AG04449 (cell line): ENCODE results near the gene CNNM4.

Experiments used
- CTCF ChIA-PET: fragments of 350-600 bp; formaldehyde crosslinking; extraction: SDS; loops from one replicate; lab custom pipeline; 2021; ENCODE audit warnings: antibody characterized with exemption; lab: Yijun Ruan, JAX
- POLR2A ChIA-PET: fragments of 400-600, 350-600 bp; formaldehyde crosslinking; extraction: SDS; loops from one replicate; lab custom pipeline; 2020; ENCODE audit warnings: antibody characterized with exemption, inconsistent platforms; lab: Yijun Ruan, JAX
- DNase-seq: peaks from one replicate; pipeline ENCODE4 v3.0.0-alpha.2; 2010; ENCODE audit warnings: low read depth, low spot score
- H3K4me3 ChIP-seq: 2 replicates; pipeline ENCODE4 v1.5.1; 2011; ENCODE audit warnings: low read depth, mild to moderate bottlenecking, control low read depth, low read length
- TF ChIP-seq, protein P1 (sequence below): IDR thresholded peaks from one replicate; pipeline ENCODE4 v1.5.1; 2011; ENCODE audit warnings: mild to moderate bottlenecking, moderate library complexity, low read length, control low read depth, inconsistent platforms; ENCODE audit not compliant: insufficient read depth; ENCODE audit errors: missing control alignments

Gene CNNM4

DNA sequence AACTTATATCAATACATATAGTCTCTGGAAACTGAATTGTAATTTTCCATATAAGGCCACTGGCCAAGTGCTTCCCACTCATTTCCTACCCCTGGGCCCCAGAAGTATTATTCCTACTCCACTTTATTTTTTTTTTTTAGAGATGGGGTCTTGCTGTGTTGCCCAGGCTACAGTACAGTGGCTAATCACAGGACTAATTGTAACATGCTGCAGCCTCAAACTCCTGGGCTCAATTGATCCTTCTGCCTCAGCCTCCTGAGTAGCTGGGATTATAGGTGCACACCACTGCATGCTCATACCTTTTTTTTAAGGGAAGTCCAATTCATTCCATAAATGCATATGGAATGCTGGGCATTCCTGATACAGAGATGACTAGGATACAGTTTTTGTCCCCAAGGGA lies 6.4 kb upstream of the CNNM4 start:
- ChIA-PET CTCF (no interaction called here), POLR2A (no interaction called here)
- DNase-seq = no peak
- TF ChIP-seq, protein P1, sequence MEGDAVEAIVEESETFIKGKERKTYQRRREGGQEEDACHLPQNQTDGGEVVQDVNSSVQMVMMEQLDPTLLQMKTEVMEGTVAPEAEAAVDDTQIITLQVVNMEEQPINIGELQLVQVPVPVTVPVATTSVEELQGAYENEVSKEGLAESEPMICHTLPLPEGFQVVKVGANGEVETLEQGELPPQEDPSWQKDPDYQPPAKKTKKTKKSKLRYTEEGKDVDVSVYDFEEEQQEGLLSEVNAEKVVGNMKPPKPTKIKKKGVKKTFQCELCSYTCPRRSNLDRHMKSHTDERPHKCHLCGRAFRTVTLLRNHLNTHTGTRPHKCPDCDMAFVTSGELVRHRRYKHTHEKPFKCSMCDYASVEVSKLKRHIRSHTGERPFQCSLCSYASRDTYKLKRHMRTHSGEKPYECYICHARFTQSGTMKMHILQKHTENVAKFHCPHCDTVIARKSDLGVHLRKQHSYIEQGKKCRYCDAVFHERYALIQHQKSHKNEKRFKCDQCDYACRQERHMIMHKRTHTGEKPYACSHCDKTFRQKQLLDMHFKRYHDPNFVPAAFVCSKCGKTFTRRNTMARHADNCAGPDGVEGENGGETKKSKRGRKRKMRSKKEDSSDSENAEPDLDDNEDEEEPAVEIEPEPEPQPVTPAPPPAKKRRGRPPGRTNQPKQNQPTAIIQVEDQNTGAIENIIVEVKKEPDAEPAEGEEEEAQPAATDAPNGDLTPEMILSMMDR = no peak
- H3K4me3 ChIP-seq = no peak overlapping the region

DNA sequence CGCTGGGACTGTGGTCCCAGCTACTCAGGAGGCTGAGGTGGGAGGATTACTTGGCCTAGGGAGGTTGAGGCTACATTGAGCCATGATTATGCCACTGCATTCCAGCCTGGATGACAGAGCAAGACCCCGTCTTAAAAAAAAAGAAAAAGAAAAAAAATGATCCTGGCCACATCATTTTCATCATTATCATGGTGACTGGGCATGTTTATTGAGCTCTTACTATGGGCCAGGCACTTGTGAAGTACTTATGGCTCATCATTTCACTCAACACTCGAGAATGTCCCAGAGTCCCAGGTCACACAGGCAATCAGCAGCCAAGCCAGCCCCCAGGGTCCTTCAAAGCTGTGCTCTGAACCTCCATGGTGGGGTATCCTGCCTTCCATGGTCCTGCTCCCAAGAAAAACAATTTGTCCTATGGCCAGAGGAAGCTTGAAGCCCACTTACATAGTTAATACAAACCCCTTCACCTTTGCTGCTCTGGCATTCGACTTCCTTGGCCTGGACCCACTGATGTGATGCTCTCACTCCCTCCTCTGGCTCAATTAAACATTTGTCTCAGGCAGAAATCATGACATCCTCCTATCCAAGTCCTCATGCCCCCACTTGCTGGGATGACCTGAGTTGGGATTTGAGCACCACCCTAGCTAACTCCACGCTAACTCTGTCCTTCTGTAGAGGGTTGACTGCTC lies 3.8 kb upstream of the CNNM4 start:
- CTCF ChIA-PET = interaction anchor here (0.7 to 1.4 kb wide), 3 partner anchors 10 to 102 kb away, joined by 3 to 6 read pairs (median 3); no protein-coding TSS in a partner anchor
- no peak for DNase-seq

DNA sequence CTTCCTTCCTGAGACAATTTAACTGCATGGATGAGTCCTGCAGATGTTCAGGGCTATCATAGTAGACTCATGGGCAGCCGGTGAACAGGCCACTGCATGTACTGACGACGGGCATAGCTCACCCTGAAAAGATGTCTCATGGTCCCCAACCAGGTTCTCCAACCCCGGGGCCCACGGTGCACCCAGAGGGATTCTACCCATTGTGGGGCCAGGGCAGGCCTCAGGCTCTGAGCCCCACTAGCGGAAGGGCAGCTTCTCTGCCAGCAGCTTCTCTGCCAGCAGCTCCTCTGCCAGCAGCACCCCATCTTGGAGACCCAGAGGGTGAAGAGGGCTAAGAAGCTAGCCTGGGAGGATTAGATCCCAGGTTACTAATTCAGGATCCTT lies 3.2 kb upstream of the CNNM4 start:
- TF ChIP-seq, protein P1 = no peak
- CTCF ChIA-PET = interaction anchor here (0.7 to 1.6 kb wide), 3 partner anchors 60 to 203 kb away, joined by 3 to 6 read pairs (median 4); no protein-coding TSS in a partner anchor
- POLR2A ChIA-PET = no interaction called here
- no peak for DNase-seq
- no peak overlapping the region for H3K4me3 ChIP-seq

More for the DNA sequence above, 3.8 kb upstream of the CNNM4 start:
- no peak overlapping the region for H3K4me3 ChIP-seq
- TF ChIP-seq, protein P1 = no peak
- POLR2A ChIA-PET = no interaction called here

DNA sequence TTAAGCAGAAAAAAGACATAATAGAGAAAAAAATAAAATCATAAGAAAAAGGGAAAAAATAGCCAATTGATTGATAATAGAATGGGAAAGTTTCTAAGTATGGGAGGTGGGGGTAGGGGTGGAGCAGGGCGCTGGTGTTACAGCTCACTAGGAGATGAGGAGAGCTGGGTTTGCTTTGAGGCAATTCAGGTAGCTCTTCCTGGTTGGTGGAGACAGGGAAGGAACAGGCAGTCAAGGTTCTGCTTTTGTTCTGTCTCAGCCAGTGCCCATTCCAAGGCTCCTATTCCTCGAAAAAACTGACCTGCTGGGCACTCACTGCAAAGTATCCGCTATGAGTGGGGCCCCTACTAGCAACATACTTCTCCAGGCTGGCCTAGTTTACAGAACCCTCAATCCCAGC lies 1.7 kb upstream of the CNNM4 start:
- DNase-seq = no peak
- H3K4me3 ChIP-seq = no peak overlapping the region
- ChIA-PET CTCF (interaction anchor here (0.8 to 1.6 kb wide), 3 partner anchors 9 to 353 kb away, joined by 4 read pairs; no protein-coding TSS in a partner anchor), POLR2A (no interaction called here)
- TF ChIP-seq, protein P1 = no peak

DNA sequence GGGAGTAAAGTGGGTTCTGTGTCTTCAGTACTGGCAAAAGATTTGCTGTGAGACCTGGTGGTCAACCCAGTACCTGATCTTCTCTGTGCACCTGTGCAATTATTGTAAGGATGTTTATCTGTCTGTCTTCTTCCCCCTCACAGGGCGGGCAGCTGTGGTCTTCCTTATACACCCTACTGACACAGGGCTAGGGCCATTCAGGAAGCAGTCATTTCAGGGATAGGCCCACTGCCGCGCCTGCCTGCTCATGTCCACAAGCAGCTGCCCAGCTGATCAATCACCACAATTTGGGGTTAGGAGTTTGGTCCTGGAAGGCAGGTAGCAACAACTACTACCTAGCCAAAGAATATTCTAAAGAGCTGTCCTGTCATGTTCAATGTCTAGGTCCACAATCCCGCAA lies 1.2 kb upstream of the CNNM4 start:
- ChIA-PET POLR2A (no interaction called here), CTCF (interaction anchor here (0.6 to 6.9 kb wide), 6 partner anchors 14 to 352 kb away, joined by 3 to 94 read pairs (median 4); no protein-coding TSS in a partner anchor)
- no peak for DNase-seq
- H3K4me3 ChIP-seq = no peak overlapping the region
- TF ChIP-seq, protein P1 = no peak
